Measurements from ENCODE around the gene CDK14. TPM values are rescaled to one million over a fixed set of nuclear protein-coding genes. Genes with fewer than 3 reads are reported as not detected.

Gene CDK14
- polyA plus RNA-seq, 3 donors: 1.7 to 2.5 (median 2.1) TPM

DNA sequence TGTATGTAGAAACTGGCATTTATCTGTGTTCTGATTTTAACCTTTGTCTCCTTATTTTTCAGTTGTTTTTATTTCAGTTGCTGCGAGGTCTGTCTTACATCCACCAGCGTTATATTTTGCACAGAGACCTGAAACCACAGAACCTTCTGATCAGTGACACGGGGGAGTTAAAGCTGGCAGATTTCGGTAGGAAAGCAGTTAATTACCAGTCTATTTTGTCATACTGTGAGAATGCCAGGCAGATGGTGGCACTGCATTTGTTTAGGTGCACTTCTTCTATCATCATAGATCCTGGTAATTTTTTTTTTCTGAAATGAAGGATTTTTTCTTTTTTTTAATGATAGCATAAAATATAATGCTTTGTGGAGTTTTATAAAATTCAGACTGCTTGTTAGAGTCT is 321.4 kb downstream of the CDK14 start:
- Histone ChIP-seq H2AFZ (ENCODE audit: insufficient read depth, low read depth, low read length, poor library complexity, severe bottlenecking) (no peak overlapping the region), H4K20me1 (ENCODE audit: insufficient read depth, low read length) (no peaks in the 10 kb centered on the region), H3K4me1 (ENCODE audit: control insufficient read depth in 1 of 2, insufficient read depth in 2 of 2, low read length in 2 of 2) (no peaks in the 10 kb centered on the region), H3K27ac (ENCODE audit: low read depth in 1 of 2, low read length in 2 of 2) (no peak overlapping the region), H3K4me2 (replicated peaks; ENCODE audit: extremely low read depth, low read length, poor library complexity, severe bottlenecking) (no peak overlapping the region), H3K79me2 (ENCODE audit: insufficient read depth, low read length) (no peaks in the 10 kb centered on the region), H3K36me3 (replicated peaks in 1 of 2; ENCODE audit: control insufficient read depth in 1 of 2, insufficient read depth in 2 of 2, low read length in 2 of 2) (peaks cover 0 to 6% of the 10 kb centered on the region in 2 donors), H3K9ac (ENCODE audit: insufficient read depth, low read length, poor library complexity, severe bottlenecking) (no peak overlapping the region), H3K9me3 (replicated peaks in 1 of 2; ENCODE audit: control insufficient read depth in 1 of 2, insufficient read depth in 1 of 2, low read length in 2 of 2) (no peaks in the 10 kb centered on the region), H3K27me3 (ENCODE audit: control insufficient read depth in 2 of 2, insufficient read depth in 2 of 2, low read length in 2 of 2) (no peaks in the 10 kb centered on the region), H3K4me3 (replicated peaks in 1 of 3; ENCODE audit: low read depth in 2 of 3, low read length in 3 of 3) (no peak overlapping the region)
- TF ChIP-seq, protein P1, sequence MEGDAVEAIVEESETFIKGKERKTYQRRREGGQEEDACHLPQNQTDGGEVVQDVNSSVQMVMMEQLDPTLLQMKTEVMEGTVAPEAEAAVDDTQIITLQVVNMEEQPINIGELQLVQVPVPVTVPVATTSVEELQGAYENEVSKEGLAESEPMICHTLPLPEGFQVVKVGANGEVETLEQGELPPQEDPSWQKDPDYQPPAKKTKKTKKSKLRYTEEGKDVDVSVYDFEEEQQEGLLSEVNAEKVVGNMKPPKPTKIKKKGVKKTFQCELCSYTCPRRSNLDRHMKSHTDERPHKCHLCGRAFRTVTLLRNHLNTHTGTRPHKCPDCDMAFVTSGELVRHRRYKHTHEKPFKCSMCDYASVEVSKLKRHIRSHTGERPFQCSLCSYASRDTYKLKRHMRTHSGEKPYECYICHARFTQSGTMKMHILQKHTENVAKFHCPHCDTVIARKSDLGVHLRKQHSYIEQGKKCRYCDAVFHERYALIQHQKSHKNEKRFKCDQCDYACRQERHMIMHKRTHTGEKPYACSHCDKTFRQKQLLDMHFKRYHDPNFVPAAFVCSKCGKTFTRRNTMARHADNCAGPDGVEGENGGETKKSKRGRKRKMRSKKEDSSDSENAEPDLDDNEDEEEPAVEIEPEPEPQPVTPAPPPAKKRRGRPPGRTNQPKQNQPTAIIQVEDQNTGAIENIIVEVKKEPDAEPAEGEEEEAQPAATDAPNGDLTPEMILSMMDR (IDR thresholded peaks at IDR 0.05): no peak
- H3K36me3 Mint-ChIP-seq: peaks cover 5 to 6% of the 10 kb centered on the region in 2 donors
- WGBS (ENCODE audit: insufficient coverage): 100% methylated on average over 2 of the region's 4 CpGs
- no peak overlapping the region for H3K27ac Mint-ChIP-seq
- intact Hi-C loops (cut with micrococcal nuclease): no loop called here
- H3K9me3 Mint-ChIP-seq: peaks cover 0 to 4% (median 0%) of the 10 kb centered on the region in 7 donors
- H3K4me1 Mint-ChIP-seq: no peaks in the 10 kb centered on the region
- H3K4me3 Mint-ChIP-seq: no peak overlapping the region
- H3K27me3 Mint-ChIP-seq (ENCODE audit: low read depth in 3 of 3): no peaks in the 10 kb centered on the region
- DNase-seq: no peak

DNA sequence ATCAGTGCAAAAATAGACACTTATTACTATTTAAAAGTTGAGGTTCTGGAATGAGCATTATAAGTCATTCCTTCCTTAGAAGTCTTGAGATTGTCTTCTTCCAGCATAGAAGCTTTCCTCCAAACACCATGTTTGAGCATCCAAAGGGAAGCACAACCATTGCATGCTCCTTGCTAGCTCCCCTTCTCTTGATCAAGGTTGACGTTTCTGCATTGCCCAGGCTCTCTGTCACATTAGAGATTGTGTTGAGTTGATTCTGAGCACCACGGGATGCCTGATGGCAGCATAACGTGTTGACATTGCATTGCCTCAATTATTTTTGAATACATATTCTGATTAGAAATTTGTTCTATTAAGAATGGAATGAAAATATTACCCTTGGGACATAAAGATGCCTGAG is 322.2 kb downstream of the CDK14 start:
- no peaks in the 10 kb centered on the region for H3K79me2 ChIP-seq (ENCODE audit: insufficient read depth, low read length)
- no CpG with 5 or more reads among the region's 3 CpGs for WGBS (ENCODE audit: insufficient coverage)
- no peaks in the 10 kb centered on the region for H4K20me1 ChIP-seq (ENCODE audit: insufficient read depth, low read length)

More for the DNA sequence above, 322.2 kb downstream of the CDK14 start:
- peaks cover 0 to 4% (median 0%) of the 10 kb centered on the region in 7 donors for H3K9me3 Mint-ChIP-seq
- H3K27me3 Mint-ChIP-seq (ENCODE audit: low read depth in 3 of 3): no peaks in the 10 kb centered on the region
- H2AFZ ChIP-seq (ENCODE audit: insufficient read depth, low read depth, low read length, poor library complexity, severe bottlenecking): no peak overlapping the region
- H3K36me3 ChIP-seq (replicated peaks in 1 of 2; ENCODE audit: control insufficient read depth in 1 of 2, insufficient read depth in 2 of 2, low read length in 2 of 2): peaks cover 0 to 6% of the 10 kb centered on the region in 2 donors
- no peak overlapping the region for H3K27ac Mint-ChIP-seq
- H3K4me3 Mint-ChIP-seq: no peak overlapping the region
- H3K27ac ChIP-seq (ENCODE audit: low read depth in 1 of 2, low read length in 2 of 2): no peak overlapping the region
- H3K36me3 Mint-ChIP-seq: peaks cover 5 to 6% of the 10 kb centered on the region in 2 donors
- H3K4me1 Mint-ChIP-seq: no peaks in the 10 kb centered on the region
- H3K4me2 ChIP-seq (replicated peaks; ENCODE audit: extremely low read depth, low read length, poor library complexity, severe bottlenecking): no peak overlapping the region
- no peaks in the 10 kb centered on the region for H3K4me1 ChIP-seq (ENCODE audit: control insufficient read depth in 1 of 2, insufficient read depth in 2 of 2, low read length in 2 of 2)
- no peak for DNase-seq
- intact Hi-C loops (cut with micrococcal nuclease): no loop called here
- TF ChIP-seq, protein P1 (IDR thresholded peaks at IDR 0.05): no peak
- H3K27me3 ChIP-seq (ENCODE audit: control insufficient read depth in 2 of 2, insufficient read depth in 2 of 2, low read length in 2 of 2): no peaks in the 10 kb centered on the region
- H3K9me3 ChIP-seq (replicated peaks in 1 of 2; ENCODE audit: control insufficient read depth in 1 of 2, insufficient read depth in 1 of 2, low read length in 2 of 2): no peaks in the 10 kb centered on the region
- no peak overlapping the region for H3K4me3 ChIP-seq (replicated peaks in 1 of 3; ENCODE audit: low read depth in 2 of 3, low read length in 3 of 3)
- no peak overlapping the region for H3K9ac ChIP-seq (ENCODE audit: insufficient read depth, low read length, poor library complexity, severe bottlenecking)
